ENCODE data around the gene IGF2BP2.

- TF ChIP-seq CTCF (IDR thresholded peaks at IDR 0.05; ENCODE audit: low read length) (no peak), EZH2phosphoT487 (IDR thresholded peaks at IDR 0.05; ENCODE audit: low read length) (no peak)
Observed at GRCh38 chr3:185647134-185647879, 177.5 kb downstream of the IGF2BP2 start.

All from MM.1S (cell line).